ENCODE measurements around the gene CBX8. TPM values are rescaled to one million over a fixed set of nuclear protein-coding genes. Genes with fewer than 3 reads are reported as not detected.

The CBX8 gene
- total and polyA plus RNA-seq, 2 of the 8 experiments (the other 6 are each of a cell fraction or from before 2014, with no cell fraction given), result 0.09 to 2.1 TPM

DNA sequence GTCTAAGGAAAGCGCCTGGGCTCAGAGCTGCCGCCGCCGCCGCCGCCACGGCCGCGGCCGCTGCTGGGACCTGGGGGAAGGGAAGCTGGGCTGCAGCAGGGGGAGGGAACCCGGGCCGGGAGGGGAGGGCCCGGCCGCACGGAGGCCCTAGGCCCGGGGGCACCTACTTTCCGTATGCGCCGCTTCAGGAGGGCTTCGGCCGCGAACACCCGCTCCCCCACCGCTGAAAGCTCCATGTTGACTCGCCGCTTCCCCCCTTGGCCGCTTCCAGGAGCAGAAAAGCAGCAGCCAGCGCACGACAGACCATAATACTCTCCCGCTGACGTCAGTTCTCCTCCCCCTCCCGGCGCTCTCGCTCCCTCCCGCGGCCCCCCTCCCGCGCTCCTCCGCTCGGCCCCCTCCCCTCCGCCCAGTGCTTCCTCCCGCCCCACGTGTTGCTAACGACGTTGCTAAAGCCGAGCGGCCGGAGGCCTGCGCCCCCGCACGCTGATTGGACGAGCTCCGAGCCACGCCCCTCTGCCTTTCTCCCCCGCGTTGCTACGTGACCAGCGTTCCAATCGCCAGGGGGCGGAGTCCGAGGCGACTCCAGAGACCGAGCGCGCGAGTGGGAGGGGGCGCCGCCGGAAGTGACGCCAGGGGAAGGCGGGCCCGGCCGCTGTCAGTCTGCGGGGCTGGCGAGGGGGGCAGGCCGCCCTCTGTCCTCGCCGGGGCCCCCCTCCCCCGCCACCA lies at the start of gene CBX8 (continued):
- TF ChIP-seq TAF7 (optimal IDR thresholded peaks at IDR 0.05; ENCODE audit: borderline replicate concordance, low read depth, low read length) (peak; percentile 20), GTF2F1 (IDR thresholded peaks at IDR 0.05; ENCODE audit: borderline replicate concordance, low read depth, low read length) (no peak), SP4 (IDR thresholded peaks at IDR 0.05; ENCODE audit: low read length) (0 out of 2 replicates have a peak, but pooled peaks have one; percentile 23), RNF2 (IDR thresholded peaks at IDR 0.05; ENCODE audit: borderline replicate concordance, low read depth, low read length, missing control alignments, poor library complexity, severe bottlenecking) (no peak), KDM5A (IDR thresholded peaks at IDR 0.05; ENCODE audit: low read length) (no peak), CTCF (IDR thresholded peaks at IDR 0.05; ENCODE audit: control extremely low read depth in 1 of 3, insufficient read depth in 1 of 3, low read depth in 1 of 3, low read length in 3 of 3) (no peak), CHD1 (IDR thresholded peaks at IDR 0.05; ENCODE audit: low read depth, low read length) (no peak), SIRT6 (IDR thresholded peaks at IDR 0.05; ENCODE audit: low read length) (no peak), ZNF274 (IDR thresholded peaks at IDR 0.05; ENCODE audit: borderline replicate concordance, extremely low read depth, low read length) (no peak), POLR2A (IDR thresholded peaks at IDR 0.05; ENCODE audit: control extremely low read depth in 1 of 2, low read depth in 2 of 2, low read length in 2 of 2) (peak in 1 of 2 experiments; percentile 43; a peak in 1 of 3 replicates), BACH1 (IDR thresholded peaks at IDR 0.05; ENCODE audit: low read length) (peak; percentile 95), CTBP2 (IDR thresholded peaks at IDR 0.05; ENCODE audit: borderline replicate concordance, insufficient read depth, insufficient read length, low read length) (no peak), USF2 (IDR thresholded peaks at IDR 0.05; ENCODE audit: low read length) (no peak), SUZ12 (IDR thresholded peaks at IDR 0.05; ENCODE audit: low read length) (no peak), RBBP5 (IDR thresholded peaks at IDR 0.05; ENCODE audit: borderline replicate concordance, low read depth, low read length) (peak; percentile 60; the same call in 1 of the 2 replicates)
- TF ChIP-seq, protein P1, sequence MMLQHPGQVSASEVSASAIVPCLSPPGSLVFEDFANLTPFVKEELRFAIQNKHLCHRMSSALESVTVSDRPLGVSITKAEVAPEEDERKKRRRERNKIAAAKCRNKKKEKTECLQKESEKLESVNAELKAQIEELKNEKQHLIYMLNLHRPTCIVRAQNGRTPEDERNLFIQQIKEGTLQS (IDR thresholded peaks at IDR 0.05; ENCODE audit: insufficient read depth, low read depth, low read length), result no peak
- TF ChIP-seq, protein P2, sequence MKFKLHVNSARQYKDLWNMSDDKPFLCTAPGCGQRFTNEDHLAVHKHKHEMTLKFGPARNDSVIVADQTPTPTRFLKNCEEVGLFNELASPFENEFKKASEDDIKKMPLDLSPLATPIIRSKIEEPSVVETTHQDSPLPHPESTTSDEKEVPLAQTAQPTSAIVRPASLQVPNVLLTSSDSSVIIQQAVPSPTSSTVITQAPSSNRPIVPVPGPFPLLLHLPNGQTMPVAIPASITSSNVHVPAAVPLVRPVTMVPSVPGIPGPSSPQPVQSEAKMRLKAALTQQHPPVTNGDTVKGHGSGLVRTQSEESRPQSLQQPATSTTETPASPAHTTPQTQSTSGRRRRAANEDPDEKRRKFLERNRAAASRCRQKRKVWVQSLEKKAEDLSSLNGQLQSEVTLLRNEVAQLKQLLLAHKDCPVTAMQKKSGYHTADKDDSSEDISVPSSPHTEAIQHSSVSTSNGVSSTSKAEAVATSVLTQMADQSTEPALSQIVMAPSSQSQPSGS (IDR thresholded peaks at IDR 0.05; ENCODE audit: low read length), result no peak

All from H1 (cell line).